DMS79 (cell line): ENCODE results near the gene RRP15.

Source experiments
- DNase-seq: peaks from one replicate; lab custom pipeline; 2025; lab: John Stamatoyannopoulos, UW

Gene RRP15

GRCh38 chr1:218341325-218341724, 56.2 kb downstream of the RRP15 start:
- DNase-seq: no peak

GRCh38 chr1:218342091-218342490, 57.0 kb downstream of the RRP15 start:
- DNase-seq: no peak

DNA sequence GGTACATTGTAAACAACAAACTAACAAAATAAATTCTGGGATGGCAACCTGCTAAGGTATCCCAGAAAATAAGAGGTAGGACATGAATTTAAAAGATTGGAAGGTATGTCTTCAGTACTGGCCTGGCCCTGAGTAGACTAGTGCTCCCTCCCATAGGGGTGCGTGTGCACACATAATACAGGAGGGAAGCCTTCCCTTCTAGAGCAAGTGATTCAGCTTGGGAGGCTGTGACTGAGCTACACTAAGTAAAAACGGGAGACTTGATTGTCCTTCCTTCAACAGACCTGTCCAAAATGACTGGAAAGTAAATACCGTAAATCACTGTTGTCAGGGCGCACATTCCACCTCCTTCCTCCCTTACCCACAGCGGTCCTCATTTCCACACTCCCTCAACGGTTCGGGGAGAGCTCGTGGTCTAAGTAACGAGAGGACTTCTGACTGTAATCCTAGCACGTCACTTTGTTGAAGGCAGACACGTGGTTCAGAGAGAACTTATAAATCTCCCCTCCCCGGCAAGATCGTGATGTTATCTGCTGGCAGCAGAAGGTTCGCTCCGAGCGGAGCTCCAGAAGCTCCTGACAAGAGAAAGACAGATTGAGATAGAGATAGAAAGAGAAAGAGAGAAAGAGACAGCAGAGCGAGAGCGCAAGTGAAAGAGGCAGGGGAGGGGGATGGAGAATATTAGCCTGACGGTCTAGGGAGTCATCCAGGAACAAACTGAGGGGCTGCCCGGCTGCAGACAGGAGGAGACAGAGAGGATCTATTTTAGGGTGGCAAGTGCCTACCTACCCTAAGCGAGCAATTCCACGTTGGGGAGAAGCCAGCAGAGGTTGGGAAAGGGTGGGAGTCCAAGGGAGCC, 60.0 kb downstream of the RRP15 start, which contains the start of gene TGFB2:
Gene TGFB2, plus strand, starts transcription at position 523 of the 859 bp plus-strand sequence. CDS start 1,366 bp downstream, outside the sequence.
- no peak for DNase-seq

DNA sequence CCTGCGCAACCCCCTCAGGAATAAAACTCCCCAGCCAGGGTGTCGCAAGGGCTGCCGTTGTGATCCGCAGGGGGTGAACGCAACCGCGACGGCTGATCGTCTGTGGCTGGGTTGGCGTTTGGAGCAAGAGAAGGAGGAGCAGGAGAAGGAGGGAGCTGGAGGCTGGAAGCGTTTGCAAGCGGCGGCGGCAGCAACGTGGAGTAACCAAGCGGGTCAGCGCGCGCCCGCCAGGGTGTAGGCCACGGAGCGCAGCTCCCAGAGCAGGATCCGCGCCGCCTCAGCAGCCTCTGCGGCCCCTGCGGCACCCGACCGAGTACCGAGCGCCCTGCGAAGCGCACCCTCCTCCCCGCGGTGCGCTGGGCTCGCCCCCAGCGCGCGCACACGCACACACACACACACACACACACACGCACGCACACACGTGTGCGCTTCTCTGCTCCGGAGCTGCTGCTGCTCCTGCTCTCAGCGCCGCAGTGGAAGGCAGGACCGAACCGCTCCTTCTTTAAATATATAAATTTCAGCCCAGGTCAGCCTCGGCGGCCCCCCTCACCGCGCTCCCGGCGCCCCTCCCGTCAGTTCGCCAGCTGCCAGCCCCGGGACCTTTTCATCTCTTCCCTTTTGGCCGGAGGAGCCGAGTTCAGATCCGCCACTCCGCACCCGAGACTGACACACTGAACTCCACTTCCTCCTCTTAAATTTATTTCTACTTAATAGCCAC, 60.7 kb downstream of the RRP15 start:
- DNase-seq: no peak

DNA sequence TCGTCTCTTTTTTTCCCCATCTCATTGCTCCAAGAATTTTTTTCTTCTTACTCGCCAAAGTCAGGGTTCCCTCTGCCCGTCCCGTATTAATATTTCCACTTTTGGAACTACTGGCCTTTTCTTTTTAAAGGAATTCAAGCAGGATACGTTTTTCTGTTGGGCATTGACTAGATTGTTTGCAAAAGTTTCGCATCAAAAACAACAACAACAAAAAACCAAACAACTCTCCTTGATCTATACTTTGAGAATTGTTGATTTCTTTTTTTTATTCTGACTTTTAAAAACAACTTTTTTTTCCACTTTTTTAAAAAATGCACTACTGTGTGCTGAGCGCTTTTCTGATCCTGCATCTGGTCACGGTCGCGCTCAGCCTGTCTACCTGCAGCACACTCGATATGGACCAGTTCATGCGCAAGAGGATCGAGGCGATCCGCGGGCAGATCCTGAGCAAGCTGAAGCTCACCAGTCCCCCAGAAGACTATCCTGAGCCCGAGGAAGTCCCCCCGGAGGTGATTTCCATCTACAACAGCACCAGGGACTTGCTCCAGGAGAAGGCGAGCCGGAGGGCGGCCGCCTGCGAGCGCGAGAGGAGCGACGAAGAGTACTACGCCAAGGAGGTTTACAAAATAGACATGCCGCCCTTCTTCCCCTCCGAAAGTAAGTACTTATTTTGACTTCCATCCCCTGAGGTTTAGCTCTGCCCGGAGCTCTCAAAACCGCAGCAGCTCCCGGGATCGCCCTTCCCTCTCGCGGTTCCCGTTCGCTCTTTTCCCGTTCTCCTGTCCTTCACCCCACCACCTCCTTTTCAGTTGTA, 61.5 kb downstream of the RRP15 start:
- DNase-seq: no peak

DNA sequence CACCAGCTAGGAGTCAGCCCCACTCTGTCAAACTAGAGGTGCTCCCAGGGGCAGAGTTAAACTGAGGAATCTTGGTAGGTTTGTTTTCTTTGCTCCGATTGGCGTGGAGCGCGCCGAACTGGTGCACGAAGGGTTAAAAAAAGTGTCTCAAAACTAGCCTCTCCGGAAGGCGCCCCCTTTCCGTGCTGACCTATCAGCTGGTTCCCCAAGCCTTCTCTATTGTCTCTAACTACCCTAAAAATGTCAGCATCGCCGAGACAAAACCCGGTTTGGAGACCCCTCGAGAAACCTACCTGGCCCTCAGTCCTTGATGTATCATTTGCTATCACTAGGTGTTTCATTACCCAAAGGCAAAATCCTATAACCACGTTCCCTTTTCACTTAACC, 62.2 kb downstream of the RRP15 start:
- DNase-seq: no peak

- DNase-seq: no peak
Measured at GRCh38 chr1:218347723-218348627, 62.9 kb downstream of the RRP15 start.

GRCh38 chr1:218348628-218349071, 63.6 kb downstream of the RRP15 start:
- no peak for DNase-seq

DNA sequence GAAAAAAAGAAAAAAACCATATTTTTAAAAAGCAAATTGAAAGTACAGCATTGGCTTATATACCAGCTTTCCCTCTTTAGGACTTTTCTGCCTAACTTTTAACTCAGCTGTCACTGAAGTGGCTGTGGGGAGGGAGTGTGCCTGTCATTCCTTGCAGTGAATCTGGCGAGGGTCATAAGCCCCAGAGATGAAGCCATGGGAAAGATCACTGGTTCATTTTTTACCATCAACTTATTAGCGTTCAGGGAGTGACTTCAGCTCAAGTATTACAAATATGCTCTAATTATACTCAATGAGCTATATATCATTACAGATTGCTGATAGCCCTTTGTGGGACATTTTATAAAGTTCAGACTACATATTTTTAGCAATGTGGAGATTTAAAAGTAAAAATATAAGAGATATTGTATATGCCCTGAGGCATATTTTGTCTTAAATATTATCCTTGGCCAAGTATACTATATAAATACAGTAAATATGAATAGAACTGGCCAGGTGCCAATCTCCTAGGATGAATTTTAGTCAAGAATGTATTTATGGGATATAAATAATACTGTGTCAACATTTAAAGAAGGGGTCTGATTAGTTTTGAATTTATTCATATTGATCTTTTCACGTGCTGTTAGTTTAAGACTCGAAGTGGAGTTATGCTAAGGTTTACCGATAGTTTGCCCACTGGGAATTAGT, 64.4 kb downstream of the RRP15 start:
- no peak for DNase-seq

DNA sequence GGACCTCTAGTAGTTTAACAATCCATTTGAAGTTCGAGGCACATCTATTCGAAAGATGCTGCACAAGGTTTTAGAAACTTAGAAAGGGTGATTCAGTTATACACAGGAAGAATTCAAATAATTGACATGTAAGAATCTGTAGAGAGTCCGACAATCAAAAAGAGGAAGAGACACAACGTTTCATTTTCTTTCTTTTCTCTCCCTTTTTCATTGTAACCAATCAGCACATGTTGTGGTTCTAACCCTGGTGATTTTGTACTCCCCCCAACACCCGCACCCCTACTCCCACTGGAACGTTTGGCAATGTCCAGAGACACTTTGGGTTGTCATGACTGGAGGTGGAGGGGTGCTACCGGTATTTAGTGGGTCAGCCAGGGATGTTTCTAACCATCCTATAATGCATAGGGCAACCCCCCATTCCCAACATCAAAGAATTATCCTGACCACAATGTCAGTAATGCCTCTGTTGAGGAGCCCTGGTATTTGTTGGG, 65.0 kb downstream of the RRP15 start:
- DNase-seq: no peak

GRCh38 chr1:218350801-218351266, 65.7 kb downstream of the RRP15 start:
- no peak for DNase-seq

DNA sequence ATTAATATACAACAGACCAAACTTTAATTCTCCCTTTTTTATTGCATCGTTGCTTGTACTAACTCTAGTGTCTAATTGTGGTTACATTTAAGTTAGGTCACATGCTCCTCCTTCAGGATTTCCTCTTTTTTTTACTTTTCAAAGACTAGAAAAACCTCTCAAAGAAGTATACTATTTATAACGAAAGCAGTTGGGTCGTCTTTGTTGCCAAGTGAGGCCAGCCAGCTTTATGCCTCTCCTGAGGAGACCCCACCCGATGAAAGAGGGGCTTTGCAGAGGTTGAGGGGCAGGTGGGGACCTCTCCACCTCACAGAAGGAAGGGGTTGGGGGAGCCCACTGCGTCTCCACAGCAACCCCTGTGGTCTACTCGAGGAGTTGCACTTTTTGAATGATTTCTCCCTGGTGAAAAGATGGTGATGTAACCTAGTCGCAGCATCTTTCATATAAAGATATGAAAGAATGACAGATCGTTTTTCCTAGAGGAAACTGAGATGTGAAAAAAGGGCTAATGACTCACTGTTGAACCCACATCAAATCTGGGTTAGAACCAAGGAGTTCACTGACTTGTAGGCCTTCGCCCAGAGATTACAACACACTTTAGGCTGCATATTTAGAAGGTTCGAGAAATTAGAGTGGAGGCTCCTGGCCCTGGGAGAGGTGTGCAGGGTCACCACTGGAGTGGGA, 66.4 kb downstream of the RRP15 start:
- no peak for DNase-seq

- no peak for DNase-seq
Measured at GRCh38 chr1:218352075-218352438, 67.0 kb downstream of the RRP15 start.

GRCh38 chr1:218353656-218354055, 68.6 kb downstream of the RRP15 start:
- no peak for DNase-seq

- DNase-seq: no peak
Measured at GRCh38 chr1:218355278-218355677, 70.2 kb downstream of the RRP15 start.

GRCh38 chr1:218357211-218357892, 72.3 kb downstream of the RRP15 start:
- no peak for DNase-seq

DNA sequence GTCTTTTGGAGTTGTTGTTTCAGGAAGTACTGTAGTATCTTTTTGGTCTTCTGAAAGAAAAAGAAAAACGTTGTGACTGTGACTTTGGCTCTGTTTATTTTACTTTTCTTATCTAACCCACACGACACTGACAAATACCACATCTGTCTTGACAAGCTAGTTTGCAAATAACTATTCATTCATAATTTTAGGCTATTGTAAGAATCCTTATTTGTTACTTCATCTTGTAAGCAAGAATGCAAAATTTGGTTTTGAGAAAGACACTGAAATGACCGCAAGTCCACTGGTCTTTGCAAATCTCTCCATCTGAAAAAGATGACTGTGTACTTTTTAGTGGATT, 72.8 kb downstream of the RRP15 start:
- DNase-seq: no peak

- DNase-seq: no peak
Measured at GRCh38 chr1:218361298-218362065, 76.4 kb downstream of the RRP15 start.
